Measurements from ENCODE around the gene SYTL3.
"Not testable (repeated sequence)": the region's sequence is repeated elsewhere in the genome, so short reads cannot be mapped to it uniquely, and the experiment has no call there.

The SYTL3 gene

GRCh38 chr6:158688860-158689259 is 39.0 kb downstream of the SYTL3 start:
- no peak overlapping the region for H3K4me3 ChIP-seq (replicated peaks in 1 of 2; ENCODE audit: low read depth in 2 of 2, low read length in 2 of 2)
- DNase-seq (ENCODE audit: low read depth in 2 of 2): peak in 1 of 2 donors; percentile 71
- no peak for TF ChIP-seq CTCF (IDR thresholded peaks at IDR 0.05; ENCODE audit: low read depth, low read length)

GRCh38 chr6:158694913-158695312 is 45.1 kb downstream of the SYTL3 start:
- H3K4me3 ChIP-seq (replicated peaks in 1 of 2; ENCODE audit: low read depth in 2 of 2, low read length in 2 of 2): no peak overlapping the region
- TF ChIP-seq CTCF (IDR thresholded peaks at IDR 0.05; ENCODE audit: low read depth, low read length): no peak
- no peak for DNase-seq (ENCODE audit: low read depth in 2 of 2)

GRCh38 chr6:158697811-158698210 is 48.0 kb downstream of the SYTL3 start:
- TF ChIP-seq CTCF (IDR thresholded peaks at IDR 0.05; ENCODE audit: low read depth, low read length): no peak
- peak in 1 of 2 donors; percentile 46 for DNase-seq (ENCODE audit: low read depth in 2 of 2)
- no peak overlapping the region for H3K4me3 ChIP-seq (replicated peaks in 1 of 2; ENCODE audit: low read depth in 2 of 2, low read length in 2 of 2)

- DNase-seq (ENCODE audit: low read depth in 2 of 2): no peak
- no peak for TF ChIP-seq CTCF (IDR thresholded peaks at IDR 0.05; ENCODE audit: low read depth, low read length)
- H3K4me3 ChIP-seq (replicated peaks in 1 of 2; ENCODE audit: low read depth in 2 of 2, low read length in 2 of 2): no peak overlapping the region
Measured at GRCh38 chr6:158698931-158699330, 49.1 kb downstream of the SYTL3 start.

GRCh38 chr6:158701268-158701667 is 51.4 kb downstream of the SYTL3 start:
- DNase-seq (ENCODE audit: low read depth in 2 of 2); H3K4me3 ChIP-seq (replicated peaks in 1 of 2; ENCODE audit: low read depth in 2 of 2, low read length in 2 of 2): not testable (repeated sequence)

- TF ChIP-seq CTCF (IDR thresholded peaks at IDR 0.05; ENCODE audit: low read depth, low read length): no peak
- H3K4me3 ChIP-seq (replicated peaks in 1 of 2; ENCODE audit: low read depth in 2 of 2, low read length in 2 of 2): no peak overlapping the region
- no peak for DNase-seq (ENCODE audit: low read depth in 2 of 2)
Measured at GRCh38 chr6:158703111-158703836, 53.4 kb downstream of the SYTL3 start.

- TF ChIP-seq CTCF (IDR thresholded peaks at IDR 0.05; ENCODE audit: low read depth, low read length): peak; percentile 78
- DNase-seq (ENCODE audit: low read depth in 2 of 2): peak; percentile 67 to 70
- peak overlapping the region; percentile 35 to 48 for H3K4me3 ChIP-seq (replicated peaks in 1 of 2; ENCODE audit: low read depth in 2 of 2, low read length in 2 of 2)
Measured at GRCh38 chr6:158703837-158704822, 54.3 kb downstream of the SYTL3 start.
